OCI-LY1 (cell line): ENCODE results near the gene SLC15A5.

ENCODE experiments used
- CTCF ChIP-seq: fragments of 200-600 bp; sonication (generic), shearing (Covaris generic); IDR thresholded peaks from 2 replicates; pipeline ENCODE4 v1.5.1; 2017; ENCODE audit warnings: mild to moderate bottlenecking, antibody characterized with exemption, low read length, moderate library complexity, mixed read lengths
- EZH2 ChIP-seq: fragments of 200-600 bp; sonication (generic), shearing (Covaris generic); IDR thresholded peaks from 2 replicates; pipeline ENCODE4 v1.8.0; 2017; ENCODE audit warnings: borderline replicate concordance, mixed run types, mild to moderate bottlenecking, antibody characterized with exemption, low read length, moderate library complexity, mixed read lengths

GRCh38 chr12:16294376-16294956 is 17.0 kb upstream of the SLC15A5 start:
- TF ChIP-seq CTCF (no peak), EZH2 (no peak)
